SK-N-SH (cell line): ENCODE measurements around the gene DOK6. TPM values are rescaled to one million over a fixed set of nuclear protein-coding genes. Genes with fewer than 3 reads are reported as not detected.

Experiments
- CTCF ChIA-PET: fragments of 300-600, 350-600 bp; formaldehyde crosslinking; extraction: SDS; loops from one replicate; lab custom pipeline; 2021; lab: Yijun Ruan, JAX
- POLR2A ChIA-PET: fragments of 350-600 bp; sonication (Branson Sonifier 250); formaldehyde crosslinking; extraction: SDS; loops from one replicate; lab custom pipeline; 2020; ENCODE audit warnings: antibody characterized with exemption, inconsistent platforms; lab: Yijun Ruan, JAX
- DNase-seq: peaks from one replicate; pipeline ENCODE4 v3.0.0; 2012
- H2AFZ ChIP-seq: fragments of 200-600 bp; sonication (generic); 2 replicates; pipeline ENCODE4 v1.8.1; 2016; ENCODE audit warnings: antibody characterized with exemption, mild to moderate bottlenecking, low read depth
- H3F3A ChIP-seq: fragments of 200-600 bp; sonication (generic); replicated peaks from 2 replicates; pipeline ENCODE3; 2016; ENCODE audit warnings: antibody characterized with exemption, mild to moderate bottlenecking; ENCODE audit not compliant: insufficient read depth
- H3K27ac ChIP-seq, 2 experiments: fragments of 200-500 bp in 1 of 2; fragments of 200-600 bp in 1 of 2; sonication (Bioruptor generic) in 1 of 2; sonication (generic), shearing (Covaris generic) in 1 of 2; 2 replicates each; pipeline versions ENCODE4 v1.5.1 to v1.6.1; 2014 to 2016; ENCODE audit warnings: low read depth in 2 of 2, inconsistent platforms in 1 of 2, low read length in 1 of 2, mild to moderate bottlenecking in 1 of 2, mixed read lengths in 1 of 2
- H3K27me3 ChIP-seq: fragments of 200-600 bp; sonication (generic), shearing (Covaris generic); 2 replicates; pipeline ENCODE4 v1.6.1; 2016; ENCODE audit warnings: mixed run types; ENCODE audit not compliant: insufficient read depth
- H3K36me3 ChIP-seq, 2 experiments: fragments of 200-500 bp in 1 of 2; fragments of 200-600 bp in 1 of 2; sonication (Bioruptor generic) in 1 of 2; sonication (generic) in 1 of 2; replicated peaks in 1 of 2; 2 replicates each; pipeline versions ENCODE3 to v1.5.1; 2014 to 2016; ENCODE audit warnings: low read length in 1 of 2, mild to moderate bottlenecking in 1 of 2; ENCODE audit not compliant: insufficient read depth in 2 of 2, control insufficient read depth in 1 of 2
- H3K4me1 ChIP-seq, 2 experiments: fragments of 200-500 bp in 1 of 2; fragments of 200-600 bp in 1 of 2; sonication (Bioruptor generic) in 1 of 2; sonication (generic), shearing (Covaris generic) in 1 of 2; 2 replicates each; pipeline versions ENCODE4 v1.5.1 to v1.6.1; 2014 to 2016; ENCODE audit warnings: low read depth in 1 of 2, low read length in 1 of 2, mixed run types in 1 of 2; ENCODE audit not compliant: insufficient read depth in 2 of 2, control insufficient read depth in 1 of 2
- H3K4me2 ChIP-seq: fragments of 200-600 bp; sonication (generic), shearing (Covaris generic); 2 replicates; pipeline ENCODE4 v1.6.1; 2017; ENCODE audit warnings: mixed run types
- H3K4me3 ChIP-seq, 2 experiments: fragments of 200-500 bp in 1 of 2; fragments of 200-600 bp in 1 of 2; sonication (Bioruptor generic) in 1 of 2; sonication (generic), shearing (Covaris generic) in 1 of 2; 2 replicates each; pipeline versions ENCODE4 v1.5.1 to v1.8.1; 2014 to 2016; ENCODE audit warnings: low read depth in 2 of 2, inconsistent platforms in 1 of 2, low read length in 1 of 2, mild to moderate bottlenecking in 1 of 2, mixed read lengths in 1 of 2, moderate library complexity in 1 of 2
- H3K79me2 ChIP-seq: fragments of 200-600 bp; sonication (generic); 2 replicates; pipeline ENCODE4 v1.8.1; 2017; ENCODE audit warnings: mild to moderate bottlenecking; ENCODE audit not compliant: insufficient read depth
- H3K9ac ChIP-seq: fragments of 200-600 bp; sonication (generic); 2 replicates; pipeline ENCODE4 v1.6.1; 2017; ENCODE audit warnings: mixed run types
- H3K9me2 ChIP-seq: fragments of 200-600 bp; sonication (generic); 2 replicates; pipeline ENCODE4 v1.6.1; 2017; ENCODE audit warnings: mixed run types
- H3K9me3 ChIP-seq: fragments of 200-600 bp; sonication (generic); 2 replicates; pipeline ENCODE4 v1.6.1; 2017; ENCODE audit warnings: mixed run types, mild to moderate bottlenecking, moderate library complexity
- H4K20me1 ChIP-seq: fragments of 200-600 bp; sonication (generic); 2 replicates; pipeline ENCODE4 v1.6.1; 2017; ENCODE audit warnings: mild to moderate bottlenecking, mixed run types; ENCODE audit not compliant: insufficient read depth
- CHD2 ChIP-seq: fragments of 150-350 bp; IDR thresholded peaks from 2 replicates; pipeline ENCODE4 v1.6.1; 2018; ENCODE audit warnings: low read length; ENCODE audit not compliant: partially characterized antibody
- ELF1 ChIP-seq: IDR thresholded peaks from 2 replicates; pipeline ENCODE4 v1.4.0; 2012
- FOSL2 ChIP-seq: IDR thresholded peaks from 2 replicates; pipeline ENCODE4 v1.4.0; 2012; ENCODE audit warnings: low read depth, mild to moderate bottlenecking, moderate library complexity, borderline replicate concordance
- FOXJ3 ChIP-seq: sonication (generic); formaldehyde crosslinking; IDR thresholded peaks from 2 replicates; pipeline ENCODE4 v1.5.1; 2020; ENCODE audit warnings: mild to moderate bottlenecking, missing genetic modification reagents
- FOXM1 ChIP-seq: IDR thresholded peaks from 2 replicates; pipeline ENCODE4 v1.4.0; 2012; ENCODE audit warnings: low read depth, mild to moderate bottlenecking
- GATA2 ChIP-seq: sonication (generic); formaldehyde crosslinking; IDR thresholded peaks from 2 replicates; pipeline ENCODE4 v1.5.0; 2020; ENCODE audit warnings: mild to moderate bottlenecking, missing genetic modification reagents
- MEF2A ChIP-seq: IDR thresholded peaks from 2 replicates; pipeline ENCODE4 v1.4.0; 2012; ENCODE audit warnings: low read depth, borderline replicate concordance
- MXI1 ChIP-seq: IDR thresholded peaks from 2 replicates; pipeline ENCODE4 v1.6.1; 2012; ENCODE audit warnings: mild to moderate bottlenecking, low read depth, low read length, improper control_type of control experiment
- NFIC ChIP-seq: IDR thresholded peaks from 2 replicates; pipeline ENCODE4 v1.4.0; 2012; ENCODE audit warnings: borderline replicate concordance
- POLR2AphosphoS5 ChIP-seq: IDR thresholded peaks from 2 replicates; pipeline ENCODE4 v1.6.1; 2012; ENCODE audit warnings: low read depth, low read length
- RFX5 ChIP-seq: IDR thresholded peaks from 2 replicates; pipeline ENCODE4 v1.6.1; 2012; ENCODE audit warnings: mild to moderate bottlenecking, improper control_type of control experiment, low read length
- RXRA ChIP-seq: IDR thresholded peaks from 2 replicates; pipeline ENCODE4 v1.4.0; 2012; ENCODE audit warnings: low read depth, mild to moderate bottlenecking, borderline replicate concordance
- SMC3 ChIP-seq: IDR thresholded peaks from 2 replicates; pipeline ENCODE4 v1.6.1; 2012; ENCODE audit warnings: low read depth, low read length, improper control_type of control experiment
- TAF1 ChIP-seq: IDR thresholded peaks from 2 replicates; pipeline ENCODE4 v1.6.1; 2012; ENCODE audit warnings: low read depth, mild to moderate bottlenecking, low read length, moderate library complexity, borderline replicate concordance
- TEAD4 ChIP-seq: IDR thresholded peaks from 2 replicates; pipeline ENCODE4 v1.4.0; 2012; ENCODE audit warnings: mild to moderate bottlenecking, borderline replicate concordance; ENCODE audit not compliant: insufficient read depth
- USF2 ChIP-seq: fragments of 150-350 bp; IDR thresholded peaks from 2 replicates; pipeline ENCODE4 v1.6.1; 2017; ENCODE audit warnings: antibody characterized with exemption, low read length, low read depth, borderline replicate concordance
- WGBS: methylation state at CpG from one replicate; pipeline ENCODE4 v1.1.6; 2017; ENCODE audit warnings: low lambda C conversion rate; 5-methylcytosine and 5-hydroxymethylcytosine counted together
- polyA plus RNA-seq, 3 experiments: library from polyadenylated mRNA; depleted of rRNA; stranded (reverse); fragments of >200 nt; gene quantifications; 2 replicates each; pipeline ENCODE4 v1.2.3, GENCODE V29; 2012
- TF ChIP-seq, protein P1 (sequence below): IDR thresholded peaks from 2 replicates; pipeline ENCODE4 v1.4.0; 2012; ENCODE audit warnings: low read depth, borderline replicate concordance
- TF ChIP-seq, protein P2 (sequence below): IDR thresholded peaks from 2 replicates; pipeline ENCODE4 v1.4.0; 2012; ENCODE audit warnings: low read depth, borderline replicate concordance
- TF ChIP-seq, protein P3 (sequence below): fragments of 150-350 bp; IDR thresholded peaks from 2 replicates; pipeline ENCODE4 v1.6.1; 2016; ENCODE audit warnings: mild to moderate bottlenecking, low read depth, low read length
- TF ChIP-seq, protein P4 (sequence below): fragments of 200-600 bp; sonication (generic); IDR thresholded peaks from 2 replicates; pipeline ENCODE4 v1.6.1; 2017; ENCODE audit warnings: antibody characterized with exemption, mild to moderate bottlenecking, moderate library complexity
- TF ChIP-seq, protein P5 (sequence below): IDR thresholded peaks from 2 replicates; pipeline ENCODE4; 2012

DOK6 gene
- polyA plus RNA-seq, 1 of the 3 experiments (the other 2 are of a cell fraction): 3.9 TPM

DNA sequence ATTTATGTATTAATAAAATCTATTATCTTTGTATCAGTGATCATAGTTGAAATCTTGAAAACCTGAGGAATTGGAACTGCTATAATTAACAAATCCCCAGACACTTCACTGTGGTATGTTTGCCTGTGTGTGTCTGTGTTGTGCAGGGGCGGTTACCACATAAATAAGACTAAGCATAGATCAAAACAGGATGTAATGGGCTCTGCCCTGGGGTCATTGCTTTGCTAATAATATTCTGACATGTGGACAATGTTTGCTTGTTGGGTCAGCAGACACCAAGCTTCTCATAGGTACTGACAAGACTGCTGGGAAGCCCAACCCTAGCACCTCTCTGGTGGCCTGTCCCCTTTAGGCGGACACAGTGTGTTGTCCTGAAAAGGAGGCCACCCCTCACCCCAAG is 35.8 kb upstream of the DOK6 start:
- no peaks in the 10 kb centered on the region for H3K9me2 ChIP-seq
- no peaks in the 10 kb centered on the region for H3K79me2 ChIP-seq
- no peaks in the 10 kb centered on the region for H3F3A ChIP-seq
- peaks cover 2% of the 10 kb centered on the region; the same call in 1 of the 2 replicates for H3K9me3 ChIP-seq
- no peaks in the 10 kb centered on the region for H3K4me1 ChIP-seq
- H4K20me1 ChIP-seq: no peaks in the 10 kb centered on the region
- 48% methylated on average over 2 of the region's 2 CpGs for WGBS
- no peak overlapping the region for H3K9ac ChIP-seq
- no peaks in the 10 kb centered on the region for H3K36me3 ChIP-seq
- no peak overlapping the region for H3K4me3 ChIP-seq
- no peak overlapping the region for H2AFZ ChIP-seq
- no peak for DNase-seq
- TF ChIP-seq MEF2A (no peak), FOSL2 (no peak), RXRA (no peak), FOXJ3 (CRISPR knock-in tag) (no peak), MXI1 (no peak), CHD2 (no peak), USF2 (no peak), TAF1 (no peak), ELF1 (no peak), POLR2AphosphoS5 (no peak), TEAD4 (no peak), SMC3 (no peak), FOXM1 (no peak)
- TF ChIP-seq, protein P1, sequence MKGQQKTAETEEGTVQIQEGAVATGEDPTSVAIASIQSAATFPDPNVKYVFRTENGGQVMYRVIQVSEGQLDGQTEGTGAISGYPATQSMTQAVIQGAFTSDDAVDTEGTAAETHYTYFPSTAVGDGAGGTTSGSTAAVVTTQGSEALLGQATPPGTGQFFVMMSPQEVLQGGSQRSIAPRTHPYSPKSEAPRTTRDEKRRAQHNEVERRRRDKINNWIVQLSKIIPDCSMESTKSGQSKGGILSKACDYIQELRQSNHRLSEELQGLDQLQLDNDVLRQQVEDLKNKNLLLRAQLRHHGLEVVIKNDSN: no peak
- TF ChIP-seq, protein P2, sequence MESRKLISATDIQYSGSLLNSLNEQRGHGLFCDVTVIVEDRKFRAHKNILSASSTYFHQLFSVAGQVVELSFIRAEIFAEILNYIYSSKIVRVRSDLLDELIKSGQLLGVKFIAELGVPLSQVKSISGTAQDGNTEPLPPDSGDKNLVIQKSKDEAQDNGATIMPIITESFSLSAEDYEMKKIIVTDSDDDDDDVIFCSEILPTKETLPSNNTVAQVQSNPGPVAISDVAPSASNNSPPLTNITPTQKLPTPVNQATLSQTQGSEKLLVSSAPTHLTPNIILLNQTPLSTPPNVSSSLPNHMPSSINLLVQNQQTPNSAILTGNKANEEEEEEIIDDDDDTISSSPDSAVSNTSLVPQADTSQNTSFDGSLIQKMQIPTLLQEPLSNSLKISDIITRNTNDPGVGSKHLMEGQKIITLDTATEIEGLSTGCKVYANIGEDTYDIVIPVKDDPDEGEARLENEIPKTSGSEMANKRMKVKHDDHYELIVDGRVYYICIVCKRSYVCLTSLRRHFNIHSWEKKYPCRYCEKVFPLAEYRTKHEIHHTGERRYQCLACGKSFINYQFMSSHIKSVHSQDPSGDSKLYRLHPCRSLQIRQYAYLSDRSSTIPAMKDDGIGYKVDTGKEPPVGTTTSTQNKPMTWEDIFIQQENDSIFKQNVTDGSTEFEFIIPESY: no peak
- no peak overlapping the region for H3K4me2 ChIP-seq
- ChIA-PET POLR2A (no interaction called here), CTCF (interaction anchor here (0.6 to 0.9 kb wide), 2 partner anchors 10 to 15 kb away, joined by 3 read pairs; no protein-coding TSS in a partner anchor)
- no peak overlapping the region for H3K27ac ChIP-seq
- no peaks in the 10 kb centered on the region for H3K27me3 ChIP-seq

DNA sequence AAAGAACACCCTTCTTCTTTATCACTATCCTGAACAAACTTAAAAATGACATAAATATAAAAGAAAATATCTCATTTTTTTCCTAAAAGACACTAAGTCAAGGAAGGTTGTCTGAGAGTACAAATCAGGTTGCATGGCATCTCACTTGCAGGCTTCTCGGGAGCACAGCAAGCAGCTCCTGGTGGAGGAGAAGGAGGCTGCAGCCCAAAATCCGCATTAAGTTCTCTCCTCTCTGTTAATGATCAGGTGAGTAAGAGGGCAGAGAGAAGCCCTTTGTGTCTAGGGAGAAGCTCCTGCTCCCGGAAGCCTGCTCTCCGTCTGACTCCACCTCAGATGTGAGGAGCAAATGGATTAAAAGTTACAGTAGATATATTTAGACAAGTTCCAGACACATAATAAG is 35.0 kb upstream of the DOK6 start:
- Histone ChIP-seq H3K4me2 (no peak overlapping the region), H3K4me3 (no peak overlapping the region), H3K9ac (no peak overlapping the region), H3K27me3 (no peaks in the 10 kb centered on the region), H3K4me1 (no peaks in the 10 kb centered on the region), H2AFZ (no peak overlapping the region), H3K9me3 (no peaks in the 10 kb centered on the region), H3F3A (no peaks in the 10 kb centered on the region), H3K27ac (no peak overlapping the region), H3K79me2 (no peaks in the 10 kb centered on the region), H3K36me3 (no peaks in the 10 kb centered on the region), H3K9me2 (no peaks in the 10 kb centered on the region), H4K20me1 (no peaks in the 10 kb centered on the region)
- WGBS: 79% methylated on average over 4 of the region's 4 CpGs
- ChIA-PET POLR2A (no interaction called here), CTCF (interaction anchor here (0.6 to 0.9 kb wide), 2 partner anchors 11 to 16 kb away, joined by 3 read pairs; no protein-coding TSS in a partner anchor)
- DNase-seq: no peak
- TF ChIP-seq RFX5 (no peak), NFIC (no peak), MEF2A (no peak), GATA2 (CRISPR knock-in tag) (no peak), MXI1 (no peak)
- TF ChIP-seq, protein P3, sequence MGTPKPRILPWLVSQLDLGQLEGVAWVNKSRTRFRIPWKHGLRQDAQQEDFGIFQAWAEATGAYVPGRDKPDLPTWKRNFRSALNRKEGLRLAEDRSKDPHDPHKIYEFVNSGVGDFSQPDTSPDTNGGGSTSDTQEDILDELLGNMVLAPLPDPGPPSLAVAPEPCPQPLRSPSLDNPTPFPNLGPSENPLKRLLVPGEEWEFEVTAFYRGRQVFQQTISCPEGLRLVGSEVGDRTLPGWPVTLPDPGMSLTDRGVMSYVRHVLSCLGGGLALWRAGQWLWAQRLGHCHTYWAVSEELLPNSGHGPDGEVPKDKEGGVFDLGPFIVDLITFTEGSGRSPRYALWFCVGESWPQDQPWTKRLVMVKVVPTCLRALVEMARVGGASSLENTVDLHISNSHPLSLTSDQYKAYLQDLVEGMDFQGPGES: no peak
- TF ChIP-seq, protein P4, sequence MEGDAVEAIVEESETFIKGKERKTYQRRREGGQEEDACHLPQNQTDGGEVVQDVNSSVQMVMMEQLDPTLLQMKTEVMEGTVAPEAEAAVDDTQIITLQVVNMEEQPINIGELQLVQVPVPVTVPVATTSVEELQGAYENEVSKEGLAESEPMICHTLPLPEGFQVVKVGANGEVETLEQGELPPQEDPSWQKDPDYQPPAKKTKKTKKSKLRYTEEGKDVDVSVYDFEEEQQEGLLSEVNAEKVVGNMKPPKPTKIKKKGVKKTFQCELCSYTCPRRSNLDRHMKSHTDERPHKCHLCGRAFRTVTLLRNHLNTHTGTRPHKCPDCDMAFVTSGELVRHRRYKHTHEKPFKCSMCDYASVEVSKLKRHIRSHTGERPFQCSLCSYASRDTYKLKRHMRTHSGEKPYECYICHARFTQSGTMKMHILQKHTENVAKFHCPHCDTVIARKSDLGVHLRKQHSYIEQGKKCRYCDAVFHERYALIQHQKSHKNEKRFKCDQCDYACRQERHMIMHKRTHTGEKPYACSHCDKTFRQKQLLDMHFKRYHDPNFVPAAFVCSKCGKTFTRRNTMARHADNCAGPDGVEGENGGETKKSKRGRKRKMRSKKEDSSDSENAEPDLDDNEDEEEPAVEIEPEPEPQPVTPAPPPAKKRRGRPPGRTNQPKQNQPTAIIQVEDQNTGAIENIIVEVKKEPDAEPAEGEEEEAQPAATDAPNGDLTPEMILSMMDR: no peak; the same call in 1 of the 2 replicates
- TF ChIP-seq, protein P5, sequence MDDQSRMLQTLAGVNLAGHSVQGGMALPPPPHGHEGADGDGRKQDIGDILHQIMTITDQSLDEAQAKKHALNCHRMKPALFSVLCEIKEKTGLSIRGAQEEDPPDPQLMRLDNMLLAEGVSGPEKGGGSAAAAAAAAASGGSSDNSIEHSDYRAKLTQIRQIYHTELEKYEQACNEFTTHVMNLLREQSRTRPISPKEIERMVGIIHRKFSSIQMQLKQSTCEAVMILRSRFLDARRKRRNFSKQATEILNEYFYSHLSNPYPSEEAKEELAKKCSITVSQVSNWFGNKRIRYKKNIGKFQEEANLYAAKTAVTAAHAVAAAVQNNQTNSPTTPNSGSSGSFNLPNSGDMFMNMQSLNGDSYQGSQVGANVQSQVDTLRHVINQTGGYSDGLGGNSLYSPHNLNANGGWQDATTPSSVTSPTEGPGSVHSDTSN: no peak
